GM10248 (cell line): ENCODE results near the gene CABLES1.

ENCODE experiments used
- CTCF ChIA-PET: fragments of 300-600 bp; sonication (Branson Sonifier 250); formaldehyde crosslinking; extraction: SDS; loops from one replicate; lab custom pipeline; 2021; ENCODE audit warnings: antibody characterized with exemption; lab: Yijun Ruan, JAX
- POLR2A ChIA-PET: fragments of 350-650 bp; sonication (Branson Sonifier 250); formaldehyde crosslinking; extraction: SDS; loops from one replicate; lab custom pipeline; 2020; ENCODE audit warnings: antibody characterized with exemption; lab: Yijun Ruan, JAX
- DNase-seq: peaks from one replicate; pipeline ENCODE4 v3.0.0; 2012; ENCODE audit errors: extremely low spot score
- CTCF ChIP-seq: IDR thresholded peaks from 2 replicates; pipeline ENCODE4 v1.5.1; 2012; ENCODE audit warnings: mild to moderate bottlenecking, low read depth; ENCODE audit errors: extremely low read depth, missing control alignments, control extremely low read depth

The CABLES1 gene

GRCh38 chr18:23194997-23195957 lies 60.0 kb downstream of the CABLES1 start:
- POLR2A ChIA-PET, result no interaction called here
- no peak for DNase-seq
- TF ChIP-seq CTCF, result no peak
- CTCF ChIA-PET, result interaction anchor here (0.8 to 2.2 kb wide), 5 partner anchors 11 to 64 kb away, joined by 3 to 6 read pairs (median 3); no protein-coding TSS in a partner anchor

- ChIA-PET POLR2A (no interaction called here), CTCF (interaction anchor here (0.7 to 2.2 kb wide), 8 partner anchors 10 to 85 kb away, joined by 3 to 6 read pairs (median 3); no protein-coding TSS in a partner anchor)
- TF ChIP-seq CTCF, result no peak
- DNase-seq, result no peak
Measured at GRCh38 chr18:23196119-23197007, 61.1 kb downstream of the CABLES1 start.

GRCh38 chr18:23198217-23198845 lies 63.0 kb downstream of the CABLES1 start:
- CTCF ChIA-PET, result interaction anchor here (0.9 to 1.5 kb wide), 2 partner anchors 13 to 19 kb away, joined by 3 to 4 read pairs; no protein-coding TSS in a partner anchor

GRCh38 chr18:23200756-23201155 lies 65.5 kb downstream of the CABLES1 start:
- POLR2A ChIA-PET, result interaction anchor here (1.0 kb wide), 1 partner anchor 22 kb away, joined by 3 read pairs; no protein-coding TSS in a partner anchor
- DNase-seq, result no peak
- CTCF ChIA-PET, result interaction anchor here (0.9 to 1.1 kb wide), 3 partner anchors 23 to 66 kb away, joined by 3 read pairs; no protein-coding TSS in a partner anchor
- no peak for TF ChIP-seq CTCF

More at GRCh38 chr18:23198217-23198845, 63.0 kb downstream of the CABLES1 start:
- no peak for DNase-seq
- POLR2A ChIA-PET, result no interaction called here
- TF ChIP-seq CTCF, result no peak

DNA sequence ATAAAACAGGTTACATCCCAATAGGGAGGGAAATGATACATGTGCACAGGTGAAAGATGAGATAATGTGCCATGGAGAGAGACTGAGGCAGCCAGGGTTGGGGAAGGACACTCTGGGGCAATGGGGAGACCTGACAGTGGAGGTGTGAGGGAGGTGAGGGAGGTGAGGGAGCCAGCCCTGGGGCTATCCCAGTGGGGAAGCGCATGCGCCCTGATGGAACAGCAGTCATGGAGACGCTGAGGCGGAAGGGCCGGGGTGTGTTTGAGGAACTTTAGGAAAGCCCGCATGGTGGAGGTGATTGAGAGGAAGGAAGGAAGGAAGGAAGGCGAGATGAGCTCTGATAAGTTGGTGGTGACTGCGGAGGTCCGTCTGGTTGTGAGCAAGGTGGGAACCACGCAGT lies 66.5 kb downstream of the CABLES1 start:
- no peak for TF ChIP-seq CTCF
- no peak for DNase-seq
- ChIA-PET POLR2A (no interaction called here), CTCF (interaction anchor here (1.1 kb wide), 2 partner anchors 22 to 24 kb away, joined by 3 read pairs; no protein-coding TSS in a partner anchor)
